ENCODE measurements around the gene MCMBP.
"Not testable (repeated sequence)": the region's sequence is repeated elsewhere in the genome, so short reads cannot be mapped to it uniquely, and the experiment has no call there.

The MCMBP gene

DNA sequence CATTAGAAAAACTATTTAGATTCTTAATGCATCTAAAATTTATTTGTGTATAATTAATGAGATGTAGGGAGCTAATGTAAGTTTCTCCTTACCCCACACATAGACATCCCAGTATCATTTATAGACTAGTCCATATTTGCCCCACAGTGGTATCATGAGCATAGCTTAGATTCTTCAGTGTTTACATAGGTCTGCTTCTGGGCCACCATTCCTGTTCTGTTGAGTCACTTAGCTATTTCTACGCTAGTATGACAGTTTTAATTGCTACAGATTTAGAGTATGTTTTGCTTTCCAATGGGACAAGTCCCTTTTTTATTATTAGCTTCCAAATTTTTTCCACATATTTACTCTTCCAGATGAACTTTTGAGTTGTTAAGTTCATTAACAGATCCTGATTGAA, 69.4 kb downstream of the MCMBP start:
- no peaks in the 10 kb centered on the region for H3K4me1 Mint-ChIP-seq
- peaks cover 17% of the 10 kb centered on the region for H3K36me3 Mint-ChIP-seq (ENCODE audit: low read depth)
- no peak overlapping the region for H3K27ac Mint-ChIP-seq
- no peak overlapping the region for H3K4me3 Mint-ChIP-seq
- no peaks in the 10 kb centered on the region for H3K27me3 Mint-ChIP-seq (ENCODE audit: low read depth)
- TF ChIP-seq, protein P1, sequence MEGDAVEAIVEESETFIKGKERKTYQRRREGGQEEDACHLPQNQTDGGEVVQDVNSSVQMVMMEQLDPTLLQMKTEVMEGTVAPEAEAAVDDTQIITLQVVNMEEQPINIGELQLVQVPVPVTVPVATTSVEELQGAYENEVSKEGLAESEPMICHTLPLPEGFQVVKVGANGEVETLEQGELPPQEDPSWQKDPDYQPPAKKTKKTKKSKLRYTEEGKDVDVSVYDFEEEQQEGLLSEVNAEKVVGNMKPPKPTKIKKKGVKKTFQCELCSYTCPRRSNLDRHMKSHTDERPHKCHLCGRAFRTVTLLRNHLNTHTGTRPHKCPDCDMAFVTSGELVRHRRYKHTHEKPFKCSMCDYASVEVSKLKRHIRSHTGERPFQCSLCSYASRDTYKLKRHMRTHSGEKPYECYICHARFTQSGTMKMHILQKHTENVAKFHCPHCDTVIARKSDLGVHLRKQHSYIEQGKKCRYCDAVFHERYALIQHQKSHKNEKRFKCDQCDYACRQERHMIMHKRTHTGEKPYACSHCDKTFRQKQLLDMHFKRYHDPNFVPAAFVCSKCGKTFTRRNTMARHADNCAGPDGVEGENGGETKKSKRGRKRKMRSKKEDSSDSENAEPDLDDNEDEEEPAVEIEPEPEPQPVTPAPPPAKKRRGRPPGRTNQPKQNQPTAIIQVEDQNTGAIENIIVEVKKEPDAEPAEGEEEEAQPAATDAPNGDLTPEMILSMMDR (IDR thresholded peaks at IDR 0.05; ENCODE audit: unreplicated experiment in 3 of 3), result no peak
- no peaks in the 10 kb centered on the region for H3K9me3 Mint-ChIP-seq

DNA sequence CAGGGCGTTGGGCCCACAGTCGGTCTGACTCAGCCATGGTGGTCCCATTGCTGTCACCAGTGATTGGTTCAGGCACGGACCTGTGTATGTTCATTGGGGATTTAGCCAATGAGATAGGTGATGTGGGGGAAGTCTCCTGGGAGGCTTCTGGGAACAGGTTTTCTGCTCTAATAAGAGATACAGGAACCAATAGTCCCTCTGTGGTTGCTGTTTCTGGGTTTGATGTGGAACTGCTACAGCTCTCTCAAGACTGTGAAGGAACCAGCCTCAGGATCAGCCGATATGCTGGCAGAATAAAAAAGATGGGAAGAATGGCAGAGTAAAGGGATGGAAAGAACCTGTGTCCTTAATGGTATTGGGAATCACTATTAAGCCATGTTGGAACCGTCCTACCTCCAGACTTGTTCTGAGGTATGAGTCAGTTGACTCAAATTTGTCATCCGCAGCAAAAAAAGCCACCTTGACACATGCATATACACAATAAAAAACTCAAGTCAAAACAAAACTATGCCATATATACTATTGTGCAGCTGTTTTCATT, 70.6 kb downstream of the MCMBP start:
- Mint-ChIP-seq H3K9me3 (no peaks in the 10 kb centered on the region), H3K27me3 (ENCODE audit: low read depth) (no peaks in the 10 kb centered on the region), H3K4me1 (no peaks in the 10 kb centered on the region), H3K36me3 (ENCODE audit: low read depth) (peaks cover 21% of the 10 kb centered on the region), H3K27ac (no peak overlapping the region), H3K4me3 (no peak overlapping the region)
- TF ChIP-seq, protein P1 (IDR thresholded peaks at IDR 0.05; ENCODE audit: unreplicated experiment in 3 of 3), result no peak

DNA sequence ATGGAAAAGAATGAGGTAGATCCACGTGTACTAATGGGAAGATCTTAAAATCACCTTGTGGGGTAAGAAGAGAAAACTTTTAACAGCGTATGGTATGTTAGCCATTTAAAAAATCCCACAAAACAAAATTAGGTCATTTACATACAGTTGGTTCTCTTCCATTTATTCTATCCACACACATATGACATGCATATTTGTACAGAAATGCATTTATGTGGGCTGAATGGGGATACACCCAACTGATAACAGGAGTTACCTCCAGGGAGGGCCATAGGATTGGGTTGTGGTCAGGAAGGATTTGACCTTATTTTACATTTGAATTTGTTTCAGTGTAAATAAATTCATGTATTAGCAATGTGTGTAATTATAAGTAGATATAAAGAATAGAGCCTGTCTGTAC, 71.5 kb downstream of the MCMBP start:
- H3K27me3 Mint-ChIP-seq (ENCODE audit: low read depth), result no peaks in the 10 kb centered on the region
- no peak overlapping the region for H3K27ac Mint-ChIP-seq
- TF ChIP-seq, protein P1 (IDR thresholded peaks at IDR 0.05; ENCODE audit: unreplicated experiment in 3 of 3), result no peak
- no peak overlapping the region for H3K4me3 Mint-ChIP-seq
- H3K36me3 Mint-ChIP-seq (ENCODE audit: low read depth), result peaks cover 30% of the 10 kb centered on the region
- no peaks in the 10 kb centered on the region for H3K9me3 Mint-ChIP-seq
- H3K4me1 Mint-ChIP-seq, result no peaks in the 10 kb centered on the region

DNA sequence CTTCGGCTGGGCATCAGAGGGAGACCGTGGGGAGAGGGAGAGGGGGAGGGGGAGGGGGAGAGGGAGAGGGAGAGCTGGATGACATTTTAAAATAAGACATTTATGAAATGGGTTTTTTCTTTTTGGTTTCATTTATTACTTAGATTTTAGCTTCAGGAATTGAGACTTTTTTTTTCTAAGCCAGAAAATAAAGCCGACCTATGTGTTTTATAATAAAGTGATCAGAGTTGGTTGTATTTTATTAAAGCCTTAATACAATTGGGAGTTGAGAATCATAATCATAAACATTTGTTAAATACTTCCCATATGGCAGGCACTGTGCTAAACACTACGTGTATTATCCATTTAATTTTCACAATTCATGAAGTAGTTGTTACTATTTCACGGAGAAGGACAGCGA, 76.6 kb downstream of the MCMBP start:
- H3K4me1 Mint-ChIP-seq, result no peaks in the 10 kb centered on the region
- H3K36me3 Mint-ChIP-seq (ENCODE audit: low read depth), result peaks cover 40% of the 10 kb centered on the region
- no peaks in the 10 kb centered on the region for H3K9me3 Mint-ChIP-seq
- TF ChIP-seq, protein P1 (IDR thresholded peaks at IDR 0.05; ENCODE audit: unreplicated experiment in 3 of 3), result no peak
- no peak overlapping the region for H3K4me3 Mint-ChIP-seq
- H3K27ac Mint-ChIP-seq, result no peak overlapping the region
- H3K27me3 Mint-ChIP-seq (ENCODE audit: low read depth), result no peaks in the 10 kb centered on the region

DNA sequence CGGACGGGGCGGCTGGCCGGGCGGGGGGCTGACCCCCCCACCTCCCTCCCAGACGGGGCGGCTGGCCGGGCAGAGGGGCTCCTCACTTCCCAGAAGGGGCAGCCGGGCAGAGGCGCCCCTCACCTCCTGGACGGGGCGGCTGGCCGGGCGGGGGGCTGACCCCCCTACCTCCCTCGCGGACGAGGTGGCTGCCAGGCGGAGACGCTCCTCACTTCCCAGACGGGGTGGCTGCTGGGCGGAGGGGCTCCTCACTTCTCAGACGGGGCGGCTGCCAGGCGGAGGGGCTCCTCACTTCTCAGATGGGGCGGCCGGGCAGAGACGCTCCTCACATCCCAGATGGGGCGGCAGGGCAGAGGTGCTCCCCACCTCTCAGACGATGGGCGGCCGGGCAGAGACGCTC, 77.5 kb downstream of the MCMBP start:
- H3K36me3 Mint-ChIP-seq (ENCODE audit: low read depth), result peaks cover 40% of the 10 kb centered on the region
- not testable (repeated sequence) for H3K27me3 Mint-ChIP-seq (ENCODE audit: low read depth); H3K4me3 Mint-ChIP-seq; H3K9me3 Mint-ChIP-seq; H3K4me1 Mint-ChIP-seq; H3K27ac Mint-ChIP-seq

DNA sequence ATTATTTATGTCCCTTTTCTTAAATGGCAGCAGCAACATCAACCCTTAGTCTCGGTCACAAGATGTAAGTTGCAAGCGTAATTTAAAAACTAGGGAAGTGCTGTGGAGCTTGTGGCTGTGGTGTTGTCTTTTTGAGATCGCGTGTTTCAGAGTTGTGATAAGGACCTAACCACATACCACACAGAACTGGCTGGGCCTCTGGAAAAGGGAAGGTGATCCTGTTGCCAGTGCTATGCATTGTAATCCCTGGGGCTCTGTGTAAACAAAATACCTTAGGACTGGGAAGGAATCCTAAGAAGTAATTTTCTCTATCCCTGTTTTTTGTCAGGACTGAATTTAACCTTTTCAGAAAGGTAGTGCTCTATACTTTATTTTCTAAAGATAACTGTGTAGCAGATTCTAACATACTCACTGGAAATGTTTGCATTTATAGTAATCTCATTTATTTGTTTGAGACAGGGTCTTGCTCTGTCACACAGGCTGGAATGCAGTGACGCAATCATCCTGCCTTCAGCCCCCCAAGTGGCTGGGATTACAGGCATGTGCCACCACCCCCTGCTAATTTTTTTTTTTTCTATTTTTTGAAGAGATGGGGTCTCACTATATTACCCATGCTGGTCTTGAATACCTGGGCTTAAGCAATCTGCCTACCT, 86.4 kb downstream of the MCMBP start:
- Mint-ChIP-seq H3K4me3 (no peak overlapping the region), H3K27me3 (ENCODE audit: low read depth) (no peaks in the 10 kb centered on the region), H3K27ac (peak overlapping the region in 1 of 3 experiments; percentile 47), H3K36me3 (ENCODE audit: low read depth) (peaks cover 7% of the 10 kb centered on the region), H3K4me1 (peaks cover 5% of the 10 kb centered on the region), H3K9me3 (no peaks in the 10 kb centered on the region)
- TF ChIP-seq, protein P1 (IDR thresholded peaks at IDR 0.05; ENCODE audit: unreplicated experiment in 3 of 3), result no peak

Measured in nephron (organoid).